ENCODE results near the gene ZDHHC22.

The ZDHHC22 gene

DNA sequence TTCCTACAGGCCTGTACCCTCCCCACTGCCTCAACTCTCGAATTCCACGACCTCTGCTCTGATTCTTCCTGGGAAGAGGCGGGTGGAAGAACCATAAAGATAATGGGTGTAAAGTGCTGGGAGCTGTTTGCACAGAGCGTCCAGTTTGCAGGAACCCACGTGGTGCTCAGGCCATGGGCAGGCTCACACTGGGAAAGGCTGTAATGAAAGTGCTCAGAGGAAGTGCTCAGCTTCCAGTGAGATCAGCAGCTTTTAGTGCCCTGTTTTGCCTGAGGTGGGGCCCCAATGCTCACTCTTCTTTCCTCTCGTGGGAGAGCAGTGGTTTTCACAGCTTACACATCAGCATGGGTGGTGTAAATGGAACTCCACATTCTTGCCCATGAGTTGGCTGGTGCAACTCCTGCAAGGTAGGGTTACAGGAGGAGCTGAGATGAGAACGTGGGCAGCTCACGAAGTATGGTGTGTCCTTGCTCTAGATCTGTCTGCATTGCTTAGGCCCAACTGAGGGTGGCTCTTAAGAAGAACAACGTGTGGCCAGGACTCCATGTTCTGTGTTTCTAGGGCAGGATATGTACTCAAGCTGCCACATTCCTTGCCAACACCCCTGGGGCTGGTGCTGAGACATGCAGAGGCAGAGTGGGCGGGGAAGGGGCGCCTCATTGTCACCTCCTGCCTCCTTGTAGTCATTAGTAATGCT, 43.0 kb upstream of the ZDHHC22 start:
- H3K27me3 ChIP-seq (ENCODE audit: insufficient read depth, poor library complexity, severe bottlenecking), result no peaks in the 10 kb centered on the region

DNA sequence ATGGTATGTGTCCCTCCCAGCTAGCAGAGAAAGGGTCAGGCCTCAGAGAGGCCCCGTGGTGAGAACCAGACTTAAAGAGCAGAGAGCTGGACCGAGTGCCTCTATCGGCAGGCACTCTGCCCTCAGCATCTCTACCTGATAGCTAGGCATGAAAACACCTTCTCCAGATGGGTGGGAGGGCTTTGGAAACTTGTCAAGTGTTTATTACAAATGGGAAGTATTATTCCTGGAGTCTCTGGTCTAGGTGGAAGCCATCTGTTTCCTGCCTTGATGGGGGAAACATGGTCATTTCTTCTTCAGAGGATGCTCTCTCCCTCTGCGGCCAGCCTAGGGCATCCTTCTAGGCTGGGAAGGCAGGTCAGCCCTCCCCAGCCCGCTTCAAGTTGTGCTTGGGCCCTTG, 42.3 kb upstream of the ZDHHC22 start:
- Histone ChIP-seq H3K27me3 (ENCODE audit: insufficient read depth, poor library complexity, severe bottlenecking) (no peaks in the 10 kb centered on the region), H3K27ac (replicated peaks) (no peak overlapping the region), H3K4me3 (replicated peaks; ENCODE audit: insufficient read depth, low read length) (no peak overlapping the region)
- no peak for DNase-seq (ENCODE audit: low read depth in 1 of 2, low spot score in 1 of 2)
- no peak for TF ChIP-seq SPI1 (IDR thresholded peaks at IDR 0.05; ENCODE audit: borderline replicate concordance, low read depth)
- no peak for TF ChIP-seq POLR2AphosphoS5 (IDR thresholded peaks at IDR 0.05; ENCODE audit: low read depth)
- TF ChIP-seq, protein P1, sequence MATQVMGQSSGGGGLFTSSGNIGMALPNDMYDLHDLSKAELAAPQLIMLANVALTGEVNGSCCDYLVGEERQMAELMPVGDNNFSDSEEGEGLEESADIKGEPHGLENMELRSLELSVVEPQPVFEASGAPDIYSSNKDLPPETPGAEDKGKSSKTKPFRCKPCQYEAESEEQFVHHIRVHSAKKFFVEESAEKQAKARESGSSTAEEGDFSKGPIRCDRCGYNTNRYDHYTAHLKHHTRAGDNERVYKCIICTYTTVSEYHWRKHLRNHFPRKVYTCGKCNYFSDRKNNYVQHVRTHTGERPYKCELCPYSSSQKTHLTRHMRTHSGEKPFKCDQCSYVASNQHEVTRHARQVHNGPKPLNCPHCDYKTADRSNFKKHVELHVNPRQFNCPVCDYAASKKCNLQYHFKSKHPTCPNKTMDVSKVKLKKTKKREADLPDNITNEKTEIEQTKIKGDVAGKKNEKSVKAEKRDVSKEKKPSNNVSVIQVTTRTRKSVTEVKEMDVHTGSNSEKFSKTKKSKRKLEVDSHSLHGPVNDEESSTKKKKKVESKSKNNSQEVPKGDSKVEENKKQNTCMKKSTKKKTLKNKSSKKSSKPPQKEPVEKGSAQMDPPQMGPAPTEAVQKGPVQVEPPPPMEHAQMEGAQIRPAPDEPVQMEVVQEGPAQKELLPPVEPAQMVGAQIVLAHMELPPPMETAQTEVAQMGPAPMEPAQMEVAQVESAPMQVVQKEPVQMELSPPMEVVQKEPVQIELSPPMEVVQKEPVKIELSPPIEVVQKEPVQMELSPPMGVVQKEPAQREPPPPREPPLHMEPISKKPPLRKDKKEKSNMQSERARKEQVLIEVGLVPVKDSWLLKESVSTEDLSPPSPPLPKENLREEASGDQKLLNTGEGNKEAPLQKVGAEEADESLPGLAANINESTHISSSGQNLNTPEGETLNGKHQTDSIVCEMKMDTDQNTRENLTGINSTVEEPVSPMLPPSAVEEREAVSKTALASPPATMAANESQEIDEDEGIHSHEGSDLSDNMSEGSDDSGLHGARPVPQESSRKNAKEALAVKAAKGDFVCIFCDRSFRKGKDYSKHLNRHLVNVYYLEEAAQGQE (IDR thresholded peaks at IDR 0.05; ENCODE audit: insufficient replicate concordance, low read depth), result no peak
- TF ChIP-seq, protein P2, sequence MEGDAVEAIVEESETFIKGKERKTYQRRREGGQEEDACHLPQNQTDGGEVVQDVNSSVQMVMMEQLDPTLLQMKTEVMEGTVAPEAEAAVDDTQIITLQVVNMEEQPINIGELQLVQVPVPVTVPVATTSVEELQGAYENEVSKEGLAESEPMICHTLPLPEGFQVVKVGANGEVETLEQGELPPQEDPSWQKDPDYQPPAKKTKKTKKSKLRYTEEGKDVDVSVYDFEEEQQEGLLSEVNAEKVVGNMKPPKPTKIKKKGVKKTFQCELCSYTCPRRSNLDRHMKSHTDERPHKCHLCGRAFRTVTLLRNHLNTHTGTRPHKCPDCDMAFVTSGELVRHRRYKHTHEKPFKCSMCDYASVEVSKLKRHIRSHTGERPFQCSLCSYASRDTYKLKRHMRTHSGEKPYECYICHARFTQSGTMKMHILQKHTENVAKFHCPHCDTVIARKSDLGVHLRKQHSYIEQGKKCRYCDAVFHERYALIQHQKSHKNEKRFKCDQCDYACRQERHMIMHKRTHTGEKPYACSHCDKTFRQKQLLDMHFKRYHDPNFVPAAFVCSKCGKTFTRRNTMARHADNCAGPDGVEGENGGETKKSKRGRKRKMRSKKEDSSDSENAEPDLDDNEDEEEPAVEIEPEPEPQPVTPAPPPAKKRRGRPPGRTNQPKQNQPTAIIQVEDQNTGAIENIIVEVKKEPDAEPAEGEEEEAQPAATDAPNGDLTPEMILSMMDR (IDR thresholded peaks at IDR 0.05; ENCODE audit: insufficient read depth, low read length), result no peak
- TF ChIP-seq GABPA (IDR thresholded peaks at IDR 0.05; ENCODE audit: low read depth), result no peak

More for the DNA sequence above, 43.0 kb upstream of the ZDHHC22 start:
- Histone ChIP-seq H3K4me3 (replicated peaks; ENCODE audit: insufficient read depth, low read length) (no peak overlapping the region), H3K27ac (replicated peaks) (no peak overlapping the region)
- TF ChIP-seq POLR2AphosphoS5 (IDR thresholded peaks at IDR 0.05; ENCODE audit: low read depth) (no peak), GABPA (IDR thresholded peaks at IDR 0.05; ENCODE audit: low read depth) (no peak)
- TF ChIP-seq, protein P1 (IDR thresholded peaks at IDR 0.05; ENCODE audit: insufficient replicate concordance, low read depth), result no peak
- no peak for DNase-seq (ENCODE audit: low read depth in 1 of 2, low spot score in 1 of 2)

DNA sequence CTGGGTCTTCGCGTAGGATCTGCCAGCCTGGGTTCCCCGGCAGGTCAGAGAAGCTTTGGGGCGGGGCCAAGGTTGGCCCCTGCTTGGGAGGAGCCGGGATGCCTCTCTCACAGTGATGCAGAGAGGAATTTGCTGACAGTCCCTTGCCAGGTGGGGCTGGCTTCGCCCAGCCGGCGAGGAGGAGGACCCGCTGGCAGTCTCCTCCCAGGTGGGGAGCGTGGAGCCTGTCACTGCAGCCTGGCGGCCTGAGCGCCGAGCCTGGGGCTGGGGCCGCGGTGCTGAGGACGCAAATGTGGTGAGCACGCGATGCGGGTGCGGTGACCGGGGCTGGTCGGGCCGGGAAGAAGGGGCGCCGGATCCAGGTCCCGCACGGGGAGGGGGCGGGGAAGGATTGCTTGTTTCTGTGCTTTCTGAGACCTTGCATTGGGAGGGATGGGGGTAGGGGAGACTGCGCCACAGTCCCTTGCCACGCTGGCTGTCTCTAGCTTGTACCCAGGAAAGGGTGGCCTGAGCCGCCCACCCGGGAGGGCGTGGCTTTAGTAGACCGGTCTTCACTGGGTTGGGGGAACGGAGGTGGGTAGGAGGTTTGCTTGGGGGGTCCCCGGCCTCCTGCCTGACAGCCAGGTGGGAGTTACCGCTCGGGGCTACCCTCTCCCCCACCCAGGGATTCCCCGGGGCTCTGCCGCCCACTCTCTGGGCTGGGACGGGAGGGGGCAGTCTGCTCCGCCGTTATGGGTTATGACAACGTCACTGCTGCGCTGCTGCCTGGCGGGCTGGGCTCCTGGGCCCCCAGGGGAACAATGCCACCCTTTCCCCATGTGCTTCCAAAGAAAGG, 40.2 kb upstream of the ZDHHC22 start, which contains the start of gene TMEM63C:
Gene TMEM63C (plus strand): TSS at position 196 of the 835 bp plus-strand sequence. CDS start 37,016 bp downstream, outside the sequence.
- H3K4me3 ChIP-seq (replicated peaks; ENCODE audit: insufficient read depth, low read length), result peak within 1 kb of the TSS; percentile 75
- H3K27me3 ChIP-seq (ENCODE audit: insufficient read depth, poor library complexity, severe bottlenecking), result no peaks in the 10 kb centered on the region
- TF ChIP-seq, protein P1 (IDR thresholded peaks at IDR 0.05; ENCODE audit: insufficient replicate concordance, low read depth), result no peak
- TF ChIP-seq, protein P2 (IDR thresholded peaks at IDR 0.05; ENCODE audit: insufficient read depth, low read length), result no peak
- TF ChIP-seq POLR2AphosphoS5 (IDR thresholded peaks at IDR 0.05; ENCODE audit: low read depth), result no peak
- TF ChIP-seq SPI1 (IDR thresholded peaks at IDR 0.05; ENCODE audit: borderline replicate concordance, low read depth), result no peak
- no peak for TF ChIP-seq GABPA (IDR thresholded peaks at IDR 0.05; ENCODE audit: low read depth)
- peak within 1 kb of the TSS; percentile 27; the same call in 1 of the 2 replicates for H3K27ac ChIP-seq (replicated peaks)
- DNase-seq (ENCODE audit: low read depth in 1 of 2, low spot score in 1 of 2), result peak; percentile 55 to 72
